ELR (cell line): Measurements from ENCODE around the gene NRG2.

ENCODE experiments used
- DNase-seq: peaks from one replicate; pipeline ENCODE4 v3.0.0-alpha.2; 2015; ENCODE audit warnings: low read depth

The NRG2 gene

DNA sequence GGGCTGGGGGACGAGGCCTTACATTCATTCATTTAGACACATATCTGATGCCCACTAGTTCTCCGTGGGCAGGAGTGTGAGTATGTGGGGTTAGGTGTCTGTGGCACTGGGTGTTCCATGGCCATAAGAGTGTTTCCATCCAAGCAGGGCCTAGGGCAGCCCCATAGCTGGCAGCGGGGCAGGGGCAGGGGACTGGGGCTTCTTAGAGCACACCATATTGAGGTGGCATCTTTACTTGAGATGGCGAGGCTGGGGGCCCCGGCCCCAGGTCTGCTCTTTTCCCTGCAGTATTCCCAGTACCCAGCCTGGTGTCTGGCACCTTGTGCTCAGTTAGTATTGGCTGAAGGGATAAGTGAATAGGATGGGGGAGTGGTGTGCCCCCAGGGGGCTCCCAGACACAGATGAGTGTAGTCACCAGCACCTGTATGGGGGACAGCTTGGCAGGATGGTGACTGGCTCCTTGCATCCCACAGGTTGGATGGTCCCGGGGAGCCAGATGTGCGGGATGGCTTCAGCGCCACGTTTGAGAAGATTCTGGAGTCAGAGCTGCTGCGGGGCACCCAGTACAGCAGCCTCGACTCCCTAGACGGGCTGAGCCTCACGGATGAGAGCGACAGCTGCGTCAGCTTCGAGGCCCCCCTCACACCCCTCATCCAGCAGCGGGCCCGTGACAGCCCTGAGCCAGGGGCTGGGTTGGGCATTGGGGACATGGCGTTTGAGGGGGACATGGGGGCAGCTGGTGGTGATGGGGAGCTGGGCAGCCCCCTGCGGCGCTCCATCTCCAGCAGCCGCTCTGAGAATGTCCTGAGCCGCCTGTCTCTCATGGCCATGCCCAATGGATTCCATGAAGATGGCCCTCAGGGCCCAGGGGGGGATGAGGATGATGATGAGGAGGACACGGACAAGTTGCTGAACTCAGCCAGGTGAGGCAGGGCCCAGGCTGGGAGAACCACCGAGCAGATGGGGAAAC, 230.0 kb downstream of the NRG2 start:
- no peak for DNase-seq

DNA sequence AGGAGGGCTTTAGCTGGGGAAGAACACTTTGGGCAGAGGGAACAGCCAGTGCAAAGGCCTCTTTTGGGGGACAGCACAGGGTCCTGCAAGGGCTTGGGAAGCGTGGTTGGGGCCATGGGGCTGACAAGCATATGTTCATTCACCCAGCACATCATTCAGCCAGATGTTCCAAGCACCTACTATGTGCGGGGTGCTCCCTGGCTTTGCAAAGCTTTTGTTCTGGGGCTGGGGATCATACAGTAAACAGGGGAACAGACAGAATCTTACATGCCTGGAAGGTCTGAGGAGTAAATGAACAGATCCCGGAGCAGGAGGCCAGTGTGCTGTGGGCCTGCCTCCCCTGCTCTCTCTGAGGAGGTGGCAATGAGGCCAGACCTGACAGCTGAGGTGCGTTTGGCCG, 230.8 kb downstream of the NRG2 start:
- DNase-seq: no peak

DNA sequence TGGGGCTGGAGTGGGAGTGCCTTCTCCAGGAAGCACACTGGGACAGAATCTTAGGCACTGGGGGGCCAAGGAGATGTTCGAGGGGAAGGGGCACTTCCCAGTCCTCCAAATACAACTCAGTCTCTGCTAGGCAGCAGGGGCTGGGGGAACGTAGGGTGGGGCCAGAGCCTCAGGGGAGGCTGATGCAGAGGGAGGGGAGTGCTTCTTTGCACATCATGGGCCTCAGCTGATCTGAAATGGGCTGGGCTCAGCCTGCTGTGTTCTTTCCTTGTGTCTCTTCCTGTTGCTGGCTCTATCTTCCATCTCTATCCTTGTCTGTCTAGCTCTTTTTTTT, 231.9 kb downstream of the NRG2 start:
- DNase-seq: no peak

DNA sequence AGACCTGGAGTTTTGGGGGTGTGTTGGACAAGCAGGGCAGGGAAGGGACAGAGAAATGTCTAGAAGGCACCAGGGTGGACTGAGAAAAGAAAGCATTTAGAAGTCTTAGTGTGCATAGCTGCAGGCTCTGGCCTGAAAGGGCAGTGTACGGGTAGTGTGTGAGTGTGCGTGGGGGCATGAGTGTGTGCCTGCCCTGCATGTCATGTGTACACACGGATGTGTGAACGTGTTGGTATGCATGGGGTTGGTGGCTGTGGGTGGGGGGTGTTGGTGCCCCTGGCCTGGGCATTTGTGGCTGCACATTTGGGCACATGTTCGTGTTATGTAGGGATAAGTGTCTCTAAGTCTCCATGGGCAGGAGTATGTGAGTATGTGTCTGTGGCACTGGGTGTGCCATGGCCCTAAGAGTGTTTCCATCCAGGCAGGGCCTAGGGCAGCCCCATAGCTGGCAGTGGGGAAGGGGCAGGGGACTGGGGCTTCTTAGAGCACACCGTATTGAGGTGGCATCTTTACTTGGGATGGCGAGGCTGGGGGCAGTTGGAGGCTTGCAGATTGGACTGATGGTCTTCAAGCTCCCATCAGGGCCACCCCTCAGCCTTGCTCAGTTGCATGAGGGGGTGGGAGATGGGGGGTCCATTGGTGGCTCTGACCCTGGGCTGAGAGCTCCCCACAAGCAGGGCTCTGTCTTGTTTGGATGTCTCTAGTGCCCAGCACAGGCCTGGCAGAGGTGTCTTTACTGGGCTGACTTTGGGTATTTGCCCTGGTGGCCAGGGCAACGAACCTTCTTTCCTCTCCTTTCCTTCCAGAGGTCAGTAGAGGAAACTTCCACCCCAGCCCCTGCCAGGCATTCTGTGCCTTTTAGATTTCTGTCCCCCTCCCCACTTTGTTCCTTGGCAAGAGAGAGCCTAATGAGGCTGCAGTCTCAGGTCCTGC, 232.5 kb downstream of the NRG2 start:
- no peak for DNase-seq

DNA sequence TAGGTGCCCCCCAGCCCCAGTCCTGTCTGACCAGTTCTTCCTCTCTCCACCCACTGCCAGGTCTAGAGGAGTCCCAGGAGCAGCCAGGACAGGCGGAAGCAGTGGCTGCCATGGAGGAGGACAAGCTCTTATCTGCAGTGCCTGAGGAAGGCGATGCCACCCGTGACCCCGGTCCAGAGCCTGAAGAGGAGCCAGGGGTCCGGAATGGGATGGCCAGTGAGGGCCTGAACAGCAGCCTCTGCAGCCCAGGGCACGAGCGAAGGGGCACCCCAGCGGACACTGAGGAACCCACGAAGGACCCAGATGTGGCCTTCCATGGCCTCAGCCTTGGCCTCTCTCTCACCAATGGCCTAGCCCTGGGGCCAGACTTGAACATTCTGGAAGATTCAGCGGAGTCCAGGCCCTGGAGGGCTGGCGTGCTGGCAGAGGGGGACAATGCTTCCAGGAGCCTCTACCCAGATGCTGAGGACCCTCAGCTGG, 233.7 kb downstream of the NRG2 start:
- no peak for DNase-seq

DNA sequence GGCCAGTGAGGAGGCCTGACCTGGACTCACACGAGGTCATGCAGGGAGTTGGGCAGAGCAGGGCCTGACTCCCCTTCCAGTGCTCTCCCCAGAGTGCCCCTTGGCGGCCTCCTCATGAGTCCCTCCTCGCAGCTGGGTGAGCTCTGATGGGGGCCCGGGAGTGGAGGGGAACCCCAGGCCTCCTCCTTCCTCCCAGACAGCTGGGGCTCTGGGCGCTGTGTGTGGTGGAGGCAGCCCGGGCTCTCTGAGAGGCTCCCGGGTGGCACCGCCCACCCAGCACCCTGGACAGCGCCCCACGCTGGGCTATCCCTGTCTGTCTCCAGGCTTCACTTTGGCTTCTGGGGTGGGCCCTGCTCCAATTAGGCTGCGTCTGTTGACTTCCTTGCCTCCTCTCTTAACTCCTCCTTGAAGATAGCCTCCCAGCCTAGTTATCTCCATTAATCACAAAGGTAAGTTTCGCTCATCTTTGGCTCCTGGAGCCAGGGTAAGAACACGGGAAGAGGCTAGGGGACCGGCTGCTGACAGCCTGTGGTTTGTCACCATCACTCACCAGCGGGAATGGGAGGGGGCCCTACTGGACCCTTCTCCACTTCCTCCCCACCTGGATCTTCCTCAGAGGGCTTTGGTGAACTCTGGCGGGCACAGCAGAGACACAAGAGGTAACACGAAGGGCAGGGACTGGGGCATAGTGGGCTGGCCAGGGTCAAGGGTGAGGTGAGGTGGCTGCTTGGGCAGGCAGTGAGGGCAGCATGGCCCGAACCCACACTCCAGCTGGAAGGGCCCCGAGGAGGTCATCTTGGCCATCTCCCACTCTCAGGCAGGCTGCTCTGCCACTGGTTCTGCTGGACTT, 234.4 kb downstream of the NRG2 start:
- DNase-seq: peak; percentile 50

DNA sequence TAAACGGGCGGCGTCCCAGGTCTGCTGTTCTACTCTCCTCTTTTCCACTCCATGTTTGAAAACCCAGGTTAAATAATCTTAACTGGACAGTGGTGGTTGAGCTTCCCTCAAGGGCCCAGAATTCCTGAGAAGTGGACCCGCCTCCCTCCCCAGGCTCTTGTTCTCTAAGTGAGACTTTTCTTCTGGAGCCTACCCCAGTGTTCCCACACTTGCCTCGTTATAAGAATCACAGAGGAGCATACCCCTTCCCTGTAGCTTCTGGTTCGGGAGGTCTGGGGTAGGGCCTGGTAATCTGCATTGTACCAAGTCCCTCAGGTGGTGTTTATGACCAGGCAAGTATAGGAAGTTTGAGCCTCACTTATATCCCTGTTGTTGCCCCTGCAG, 235.5 kb downstream of the NRG2 start:
- no peak for DNase-seq

DNA sequence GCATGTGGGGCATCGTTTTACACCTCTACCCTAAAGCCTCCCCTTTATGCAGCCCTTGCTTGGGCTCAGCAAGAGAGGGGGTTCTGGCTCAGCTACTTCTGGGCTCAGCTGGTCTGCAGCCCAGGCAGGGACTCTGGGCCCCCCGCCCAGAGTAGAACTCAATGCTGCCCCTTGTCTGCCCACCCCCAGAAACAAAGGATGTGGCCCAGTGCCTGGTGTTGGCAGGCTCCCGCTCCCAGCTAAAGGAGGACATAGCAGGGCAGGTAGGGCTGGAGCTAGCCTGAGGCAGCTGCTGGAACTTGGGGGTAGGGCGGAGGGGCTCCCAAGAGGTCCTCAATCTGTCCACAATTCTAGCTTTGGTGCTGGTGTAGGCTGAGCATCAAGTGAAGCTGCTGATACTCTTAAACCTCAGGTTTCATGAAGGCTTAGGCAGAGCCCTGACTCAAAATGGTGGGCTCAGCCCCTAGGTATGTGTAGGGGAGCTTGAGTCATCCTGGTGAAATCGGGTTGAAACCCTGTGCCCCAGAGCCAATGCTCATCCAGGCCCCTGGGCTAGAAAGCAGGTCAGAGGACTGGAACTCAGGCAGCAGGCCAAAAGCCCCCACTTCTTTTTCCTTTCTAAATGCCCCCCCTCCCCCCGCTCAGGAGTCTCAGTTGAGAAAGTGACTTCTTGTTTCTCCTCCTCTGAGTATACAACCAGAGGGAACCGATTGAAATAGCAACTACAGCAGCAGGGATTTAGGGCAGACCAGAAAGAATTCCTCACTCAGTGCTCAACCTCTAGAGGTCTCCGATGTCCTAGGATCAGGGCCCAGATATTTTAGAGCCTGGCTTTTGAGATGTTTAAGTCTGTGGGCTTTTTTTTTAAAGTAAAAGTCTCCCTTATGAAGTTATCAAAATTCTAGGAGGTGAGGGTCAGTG, 236.1 kb downstream of the NRG2 start:
- DNase-seq: peak; percentile 11

DNA sequence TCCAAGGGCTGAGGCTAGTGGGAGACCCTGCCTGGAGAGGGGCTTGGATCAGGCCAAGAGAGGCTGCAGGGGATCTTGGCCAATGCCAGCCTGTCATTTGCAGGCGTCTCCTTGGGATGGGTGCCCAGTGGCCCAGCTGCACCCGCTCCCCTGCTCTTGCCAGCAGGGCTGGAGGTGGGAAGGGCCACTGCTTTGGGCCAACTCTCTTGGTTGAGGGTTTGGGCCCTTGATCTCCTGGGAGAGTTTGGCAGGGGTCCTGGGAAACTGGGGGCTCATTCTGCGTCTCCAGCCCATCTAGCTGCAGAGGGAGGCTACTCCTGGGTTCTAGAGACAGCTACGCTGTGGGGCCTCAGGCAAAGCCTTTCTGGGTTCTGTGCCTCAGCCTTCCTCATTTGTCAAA, 237.0 kb downstream of the NRG2 start:
- DNase-seq: no peak

DNA sequence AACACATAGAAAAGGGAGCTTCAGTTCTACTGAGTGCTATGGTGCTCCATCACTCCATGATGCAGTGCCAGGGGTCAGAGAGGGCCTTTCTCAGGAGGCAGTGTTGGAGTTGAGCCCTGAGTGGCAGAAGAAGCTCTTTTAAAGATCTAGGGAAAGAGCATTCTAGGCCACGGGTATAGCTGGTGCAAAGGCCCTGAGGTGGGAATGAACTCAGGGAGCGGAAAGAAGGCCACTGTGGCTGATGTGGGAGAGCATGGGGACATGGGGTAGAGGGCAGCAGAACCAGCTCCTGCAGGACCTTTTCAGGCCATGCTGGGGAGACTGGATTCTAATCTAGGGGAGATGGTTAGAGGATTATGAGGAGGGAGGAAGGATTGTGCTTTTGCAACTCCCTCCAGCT, 237.6 kb downstream of the NRG2 start:
- no peak for DNase-seq

DNA sequence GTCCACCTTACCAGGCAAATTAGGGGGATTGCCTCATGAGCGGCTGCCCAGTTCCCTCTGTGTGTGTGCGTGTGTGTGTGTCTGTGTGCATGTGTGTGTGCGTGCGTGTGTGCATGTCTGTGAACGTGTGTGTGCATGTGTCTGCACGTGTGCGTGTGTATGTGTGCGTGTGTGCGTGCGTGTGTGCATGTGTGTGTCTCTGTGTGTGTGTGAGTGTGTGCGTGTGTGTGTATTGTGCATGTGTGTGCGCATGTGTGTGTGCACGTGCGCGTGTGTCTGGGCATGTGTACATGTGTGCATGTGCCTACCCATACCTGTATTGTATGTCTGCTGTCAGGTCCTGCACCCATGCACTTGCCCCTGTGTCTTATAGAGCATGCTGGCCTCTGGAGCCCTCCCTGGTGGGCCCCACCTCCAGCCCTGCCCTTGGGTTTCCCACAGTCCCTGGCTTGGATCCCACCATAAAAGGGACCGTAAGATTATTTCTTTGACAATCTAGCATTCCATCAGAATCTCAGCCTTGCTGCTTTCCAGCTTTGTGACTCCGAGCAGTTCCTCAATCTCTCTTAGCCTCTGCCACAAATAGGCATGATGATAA, 238.2 kb downstream of the NRG2 start:
- no peak for DNase-seq

DNA sequence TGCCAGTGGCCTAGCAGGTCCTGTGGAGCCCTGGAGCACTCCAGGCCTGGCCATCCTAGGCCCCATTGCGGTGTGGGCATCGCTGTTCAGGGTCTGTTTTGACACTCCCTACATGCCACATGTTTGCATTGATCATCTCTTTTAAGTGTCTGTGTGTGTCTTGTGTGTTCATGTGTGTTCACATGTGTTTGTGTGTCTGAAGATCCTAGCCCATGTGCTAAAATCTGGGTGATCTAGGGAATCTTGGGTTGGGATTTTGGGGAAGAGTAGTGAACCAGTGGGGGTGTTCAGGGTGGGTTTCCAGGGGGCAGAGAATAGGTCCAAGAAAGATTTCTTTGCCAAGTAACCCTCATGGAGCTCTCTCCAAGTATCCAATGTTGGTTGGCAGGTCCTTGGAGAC, 239.1 kb downstream of the NRG2 start:
- no peak for DNase-seq

DNA sequence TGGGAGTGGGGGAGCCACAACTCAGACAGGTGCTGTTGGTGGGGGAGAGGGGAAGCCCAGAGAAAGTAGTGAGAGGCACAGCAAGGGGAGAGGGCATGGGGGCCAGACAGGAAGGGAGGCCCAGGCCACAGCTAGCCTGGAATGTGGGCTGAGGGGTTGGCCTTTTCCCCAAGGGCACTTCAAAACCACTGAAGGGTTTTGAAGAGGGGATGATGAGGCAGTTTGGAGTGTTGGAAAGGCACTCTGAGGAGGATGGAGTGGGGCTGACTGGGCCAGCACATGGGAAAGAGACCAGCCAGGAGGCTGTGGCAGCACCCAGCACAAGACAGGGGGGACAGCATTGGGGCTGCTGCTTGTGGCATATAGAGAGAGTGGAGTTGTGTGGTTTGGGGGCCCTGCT, 243.7 kb downstream of the NRG2 start:
- no peak for DNase-seq

DNA sequence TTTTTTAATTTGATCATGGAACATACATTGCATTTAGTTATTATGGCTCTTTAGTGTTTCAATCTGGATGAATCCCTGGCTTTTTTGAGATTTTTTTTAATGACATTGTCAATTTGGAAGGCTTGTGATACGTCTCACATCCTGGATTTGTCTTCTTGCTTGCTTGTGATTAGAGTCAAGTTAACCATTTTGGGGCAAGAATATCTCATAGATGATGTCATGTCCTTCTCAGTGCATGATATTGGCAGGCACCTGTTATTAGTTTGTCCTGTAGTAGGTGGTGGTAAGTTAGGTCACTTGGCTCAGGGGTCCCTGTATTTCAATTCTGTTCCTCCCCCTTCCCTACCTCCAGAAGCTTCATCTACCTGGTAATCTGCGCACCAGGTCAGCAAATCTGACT, 244.2 kb downstream of the NRG2 start:
- DNase-seq: no peak

DNA sequence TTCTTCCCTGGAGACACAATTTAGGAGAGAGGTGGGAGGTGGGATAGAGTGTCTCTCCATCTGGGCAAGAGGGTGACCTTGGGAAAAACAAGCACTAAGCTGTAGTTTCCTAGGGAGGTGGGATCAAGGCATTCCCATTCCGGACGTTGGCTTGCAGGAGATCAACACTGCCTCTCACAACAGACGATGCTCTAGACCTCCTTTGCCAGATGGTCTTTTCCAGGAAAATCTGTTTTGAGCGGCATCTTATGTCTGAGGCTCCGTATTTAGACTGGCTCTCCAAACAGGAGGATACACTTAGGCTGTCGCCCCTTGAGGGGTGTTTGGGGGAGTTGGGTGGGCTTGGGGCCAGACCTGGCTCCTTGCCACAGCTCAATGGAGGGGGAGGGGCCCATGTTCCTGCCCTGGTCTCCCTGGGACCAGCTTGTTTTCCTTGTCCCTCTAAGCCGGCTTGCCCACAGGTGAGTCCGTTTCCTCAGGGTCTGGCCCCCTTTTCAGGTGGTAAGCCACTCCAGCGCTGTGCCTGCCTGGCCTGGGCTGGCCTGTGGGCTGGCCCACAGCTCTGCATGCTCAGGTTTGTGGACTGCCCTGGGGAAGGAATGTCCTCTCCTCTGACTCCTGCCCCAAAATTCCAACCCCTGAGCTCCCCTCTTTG, 245.1 kb downstream of the NRG2 start:
- no peak for DNase-seq

DNA sequence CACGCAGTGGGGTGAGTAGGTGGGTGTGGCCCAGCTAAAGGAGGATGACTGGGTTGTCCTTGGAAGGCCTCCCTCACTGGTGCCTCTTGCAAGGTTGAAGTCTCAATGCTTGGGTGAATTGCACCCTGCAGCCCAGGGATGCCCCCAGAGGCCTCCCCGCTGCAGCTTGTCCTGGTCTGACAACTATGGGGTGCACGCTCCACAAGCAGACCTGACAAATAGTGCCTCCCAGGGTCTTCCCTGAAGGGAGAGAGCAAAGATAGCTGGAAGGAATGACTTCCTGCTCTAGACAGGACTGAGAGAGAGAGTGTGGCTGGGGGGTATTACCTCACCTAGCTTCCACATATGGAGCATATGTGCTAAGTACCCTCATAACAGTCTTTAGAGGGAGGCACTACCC, 245.8 kb downstream of the NRG2 start:
- DNase-seq: no peak
